ENCODE results near the gene CDON.

GRCh38 chr11:125910226-125910849, 152.3 kb downstream of the CDON start:
- TF ChIP-seq CTCF (IDR thresholded peaks at IDR 0.05) (no peak), REST (IDR thresholded peaks at IDR 0.05; ENCODE audit: low read depth, low read length) (no peak), GABPA (IDR thresholded peaks at IDR 0.05; ENCODE audit: low read depth) (no peak)
